ENCODE data around the gene MEGF10. TPM values are rescaled to one million over a fixed set of nuclear protein-coding genes. Genes with fewer than 3 reads are reported as not detected.
"Not testable (repeated sequence)": the region's sequence is repeated elsewhere in the genome, so short reads cannot be mapped to it uniquely, and the experiment has no call there.

Gene MEGF10
- total RNA-seq, 3 donors from 2014 or later: 0.48 to 14.4 (median 2.3) TPM

DNA sequence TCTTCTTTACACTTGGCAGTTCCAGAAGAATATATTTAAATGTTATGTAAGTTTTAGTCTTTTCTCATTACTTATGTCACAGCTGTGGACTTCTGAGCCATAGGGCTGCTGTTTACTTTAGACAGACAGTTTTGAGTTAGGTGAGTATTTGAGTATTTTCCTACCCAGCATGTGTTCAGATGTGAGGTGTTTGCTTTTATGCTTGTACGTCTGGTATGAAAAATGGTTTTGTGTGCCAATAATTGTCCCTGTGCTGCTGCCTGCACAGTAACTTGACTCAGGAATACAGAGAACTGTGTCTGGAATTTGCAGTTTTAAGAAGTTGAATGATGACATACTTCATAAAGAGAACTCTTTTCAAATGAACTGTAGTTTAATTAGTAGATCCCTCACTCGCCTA, 20.8 kb downstream of the MEGF10 start:
- H3K27ac ChIP-seq: no peak overlapping the region
- TF ChIP-seq, protein P1, sequence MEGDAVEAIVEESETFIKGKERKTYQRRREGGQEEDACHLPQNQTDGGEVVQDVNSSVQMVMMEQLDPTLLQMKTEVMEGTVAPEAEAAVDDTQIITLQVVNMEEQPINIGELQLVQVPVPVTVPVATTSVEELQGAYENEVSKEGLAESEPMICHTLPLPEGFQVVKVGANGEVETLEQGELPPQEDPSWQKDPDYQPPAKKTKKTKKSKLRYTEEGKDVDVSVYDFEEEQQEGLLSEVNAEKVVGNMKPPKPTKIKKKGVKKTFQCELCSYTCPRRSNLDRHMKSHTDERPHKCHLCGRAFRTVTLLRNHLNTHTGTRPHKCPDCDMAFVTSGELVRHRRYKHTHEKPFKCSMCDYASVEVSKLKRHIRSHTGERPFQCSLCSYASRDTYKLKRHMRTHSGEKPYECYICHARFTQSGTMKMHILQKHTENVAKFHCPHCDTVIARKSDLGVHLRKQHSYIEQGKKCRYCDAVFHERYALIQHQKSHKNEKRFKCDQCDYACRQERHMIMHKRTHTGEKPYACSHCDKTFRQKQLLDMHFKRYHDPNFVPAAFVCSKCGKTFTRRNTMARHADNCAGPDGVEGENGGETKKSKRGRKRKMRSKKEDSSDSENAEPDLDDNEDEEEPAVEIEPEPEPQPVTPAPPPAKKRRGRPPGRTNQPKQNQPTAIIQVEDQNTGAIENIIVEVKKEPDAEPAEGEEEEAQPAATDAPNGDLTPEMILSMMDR (IDR thresholded peaks at IDR 0.05): no peak
- TF ChIP-seq POLR2AphosphoS5 (IDR thresholded peaks at IDR 0.05) (no peak), POLR2A (IDR thresholded peaks at IDR 0.05) (no peak)
- H3K4me1 ChIP-seq: no peaks in the 10 kb centered on the region
- H3K36me3 ChIP-seq: no peaks in the 10 kb centered on the region
- intact Hi-C loops (cut with DNase I; ENCODE audit: low total_unique reads): no loop called here
- DNase-seq (ENCODE audit: low spot score in 2 of 2): no peak
- H3K4me3 ChIP-seq: no peak overlapping the region
- H3K27me3 ChIP-seq: no peaks in the 10 kb centered on the region
- H3K9me3 ChIP-seq: no peaks in the 10 kb centered on the region

DNA sequence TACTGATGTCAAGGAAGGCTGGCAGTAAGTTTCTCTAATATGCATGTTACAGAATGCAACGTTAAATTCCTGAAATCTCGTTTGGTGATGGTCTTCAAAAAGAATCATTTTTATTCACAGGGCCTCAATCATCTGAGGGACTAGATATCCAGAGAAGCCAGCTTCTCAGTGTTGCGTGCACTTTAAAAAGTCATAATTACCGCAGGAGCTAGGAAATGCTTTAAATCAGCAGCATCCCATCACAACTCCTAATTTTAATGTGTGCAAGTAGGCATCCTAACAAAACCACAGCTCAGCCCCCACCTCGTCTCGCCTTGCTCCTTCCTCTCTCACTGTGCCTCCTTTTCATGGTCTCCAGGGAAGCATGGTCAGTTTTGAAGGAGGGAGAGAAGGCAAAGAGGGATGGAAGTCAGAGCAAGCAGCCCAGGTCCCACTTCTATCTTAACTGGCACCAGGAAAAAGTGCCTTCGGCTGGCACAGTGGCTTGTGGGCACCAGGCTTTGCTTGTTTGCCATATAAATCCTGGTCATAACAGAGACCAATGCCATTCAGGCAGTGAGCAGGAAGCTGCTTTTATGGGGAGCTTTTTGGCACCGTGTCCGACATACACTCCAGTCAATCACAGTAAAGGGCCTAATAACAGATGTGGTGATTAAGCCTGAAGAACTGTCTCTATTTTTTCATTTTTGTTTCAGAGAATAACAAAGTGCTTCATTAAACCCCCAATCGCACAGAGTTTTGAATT, 21.4 kb downstream of the MEGF10 start:
- intact Hi-C loops (cut with DNase I; ENCODE audit: low total_unique reads): no loop called here
- no peak overlapping the region for H3K27ac ChIP-seq
- no peaks in the 10 kb centered on the region for H3K4me1 ChIP-seq

DNA sequence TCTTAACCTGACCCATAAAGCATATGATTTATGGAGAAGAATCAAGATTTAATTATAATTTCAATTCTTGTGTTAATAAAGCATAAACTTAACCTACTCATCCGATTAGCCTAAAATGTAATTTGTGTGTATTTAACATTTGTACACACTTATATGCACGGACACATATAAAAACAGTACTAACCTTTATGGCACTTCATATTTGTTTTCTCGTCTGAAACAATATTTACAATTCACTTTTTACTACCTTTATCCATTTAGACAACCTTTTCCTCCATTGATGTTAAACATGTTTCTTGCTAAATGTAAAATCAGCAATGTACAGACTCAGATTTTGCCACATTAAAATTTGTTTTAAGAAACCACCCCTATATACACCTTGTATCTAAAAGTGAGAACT, 22.8 kb downstream of the MEGF10 start:
- no peaks in the 10 kb centered on the region for H3K27me3 ChIP-seq
- no peaks in the 10 kb centered on the region for H3K9me3 ChIP-seq
- H3K4me1 ChIP-seq: no peaks in the 10 kb centered on the region
- H3K4me3 ChIP-seq: no peak overlapping the region
- intact Hi-C loops (cut with DNase I; ENCODE audit: low total_unique reads): no loop called here
- DNase-seq (ENCODE audit: low spot score in 2 of 2): no peak
- TF ChIP-seq POLR2A (IDR thresholded peaks at IDR 0.05): no peak
- no peak for TF ChIP-seq POLR2AphosphoS5 (IDR thresholded peaks at IDR 0.05)
- TF ChIP-seq, protein P1 (IDR thresholded peaks at IDR 0.05): no peak
- H3K27ac ChIP-seq: no peak overlapping the region
- H3K36me3 ChIP-seq: no peaks in the 10 kb centered on the region

More for the DNA sequence above, 21.4 kb downstream of the MEGF10 start:
- H3K36me3 ChIP-seq: no peaks in the 10 kb centered on the region
- no peak overlapping the region for H3K4me3 ChIP-seq
- H3K9me3 ChIP-seq: no peaks in the 10 kb centered on the region
- TF ChIP-seq POLR2AphosphoS5 (IDR thresholded peaks at IDR 0.05) (no peak), POLR2A (IDR thresholded peaks at IDR 0.05) (no peak)
- TF ChIP-seq, protein P1 (IDR thresholded peaks at IDR 0.05): no peak
- no peak for DNase-seq (ENCODE audit: low spot score in 2 of 2)
- H3K27me3 ChIP-seq: no peaks in the 10 kb centered on the region

DNA sequence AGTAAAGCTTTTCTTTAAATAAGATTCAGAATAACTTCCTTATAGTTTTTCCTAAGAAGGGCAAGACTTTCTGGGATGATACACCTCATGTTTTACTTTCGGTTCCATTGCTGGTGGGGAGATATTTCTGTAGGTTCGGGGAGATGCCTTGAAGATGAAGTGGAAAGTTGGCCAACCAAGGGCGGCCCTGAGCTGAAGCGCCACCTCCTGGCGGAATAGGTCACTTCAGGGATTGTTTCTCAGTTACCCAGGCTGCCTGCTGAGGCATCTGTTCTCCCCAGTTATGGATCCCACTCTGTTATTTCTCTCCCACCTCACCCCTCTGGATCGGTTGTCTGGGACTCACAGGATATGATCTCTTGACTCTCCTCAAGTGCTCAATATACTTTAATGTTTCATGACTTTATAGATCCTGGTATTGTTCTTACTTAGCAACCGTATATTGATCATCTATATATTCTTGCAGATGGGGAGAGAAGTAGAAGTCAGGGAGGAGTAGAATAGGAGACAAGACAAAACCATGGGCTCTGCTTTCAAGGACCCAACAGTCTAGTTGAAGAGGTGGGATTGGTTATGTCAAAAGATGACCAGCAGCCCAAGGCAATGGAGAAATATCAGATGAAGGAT, 23.4 kb downstream of the MEGF10 start:
- peak; percentile 22 to 61 for DNase-seq (ENCODE audit: low spot score in 2 of 2)
- no peaks in the 10 kb centered on the region for H3K4me1 ChIP-seq
- no peak overlapping the region for H3K27ac ChIP-seq
- intact Hi-C loops (cut with DNase I; ENCODE audit: low total_unique reads): no loop called here
- H3K27me3 ChIP-seq: no peaks in the 10 kb centered on the region
- H3K36me3 ChIP-seq: no peaks in the 10 kb centered on the region
- no peaks in the 10 kb centered on the region for H3K9me3 ChIP-seq
- TF ChIP-seq, protein P1 (IDR thresholded peaks at IDR 0.05): peak in 2 of 3 donors; percentile 50 to 57
- TF ChIP-seq POLR2AphosphoS5 (IDR thresholded peaks at IDR 0.05): no peak
- H3K4me3 ChIP-seq: no peak overlapping the region

DNA sequence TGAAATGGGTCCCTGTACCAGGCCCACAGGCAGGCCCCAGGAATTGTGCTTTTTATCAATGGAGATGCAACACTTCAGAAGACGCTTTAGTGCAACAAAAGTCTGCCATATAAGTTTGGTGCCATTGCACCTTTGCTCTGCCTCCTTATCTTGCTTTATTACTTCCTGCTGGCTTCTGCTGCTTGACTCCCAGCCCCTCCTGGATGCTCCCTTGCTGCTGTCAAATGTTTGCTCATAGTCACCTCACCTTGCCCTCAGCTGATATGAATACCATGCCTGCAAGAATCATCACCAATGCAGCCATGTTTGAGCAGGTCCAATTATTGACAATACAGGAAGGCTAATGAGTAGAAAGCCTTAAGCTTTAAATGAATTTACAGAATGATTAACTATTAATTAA, 25.4 kb downstream of the MEGF10 start:
- no peak for DNase-seq (ENCODE audit: low spot score in 2 of 2)
- no peaks in the 10 kb centered on the region for H3K4me1 ChIP-seq
- TF ChIP-seq POLR2AphosphoS5 (IDR thresholded peaks at IDR 0.05): no peak
- TF ChIP-seq, protein P1 (IDR thresholded peaks at IDR 0.05): no peak
- no peak for TF ChIP-seq POLR2A (IDR thresholded peaks at IDR 0.05)
- H3K9me3 ChIP-seq: no peaks in the 10 kb centered on the region
- H3K36me3 ChIP-seq: no peaks in the 10 kb centered on the region
- H3K27me3 ChIP-seq: no peaks in the 10 kb centered on the region
- no peak overlapping the region for H3K27ac ChIP-seq
- intact Hi-C loops (cut with DNase I; ENCODE audit: low total_unique reads): no loop called here
- H3K4me3 ChIP-seq: no peak overlapping the region

DNA sequence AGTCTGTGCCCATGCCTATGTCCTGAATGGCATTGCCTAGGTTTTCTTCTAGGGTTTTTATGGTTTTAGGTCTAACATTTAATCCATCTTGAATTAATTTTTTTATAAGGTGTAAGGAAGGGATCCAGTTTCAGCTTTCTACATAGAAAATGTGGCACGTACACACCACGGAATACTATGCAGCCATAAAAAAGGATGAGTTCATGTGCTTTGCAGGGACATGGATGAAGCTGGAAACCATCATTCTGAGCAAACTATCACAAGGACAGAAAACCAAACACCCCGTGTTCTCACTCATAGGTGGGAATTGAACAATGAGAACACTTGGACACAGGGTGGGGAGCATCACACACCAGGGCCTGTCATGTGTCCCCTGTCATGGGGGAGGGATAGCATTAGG, 26.8 kb downstream of the MEGF10 start:
- intact Hi-C loops (cut with DNase I; ENCODE audit: low total_unique reads): not testable (repeated sequence)

More for the DNA sequence above, 26.8 kb downstream of the MEGF10 start:
- H3K36me3 ChIP-seq; H3K4me1 ChIP-seq; H3K27ac ChIP-seq; H3K4me3 ChIP-seq; H3K9me3 ChIP-seq; H3K27me3 ChIP-seq; DNase-seq (ENCODE audit: low spot score in 2 of 2): not testable (repeated sequence)
